DMS114 treated with DMSO at 0.1 percent for 48 hours (cell line): Measurements from ENCODE around the gene RAB40C.

Experiments used
- DNase-seq: peaks from one replicate; lab custom pipeline; 2025; ENCODE audit not compliant: unreplicated experiment; lab: John Stamatoyannopoulos, UW

RAB40C gene

GRCh38 chr16:589658-590187 is at the start of gene RAB40C:
Gene RAB40C (plus strand): TSS chr16:590066. CDS start chr16:590292, 226 bp downstream.
- peak; percentile 89 for DNase-seq

- DNase-seq = no peak
Observed at GRCh38 chr16:540645-541340, 49.1 kb upstream of the RAB40C start.

GRCh38 chr16:543301-544164 is 46.3 kb upstream of the RAB40C start:
- DNase-seq = no peak

GRCh38 chr16:544517-544916 is 45.3 kb upstream of the RAB40C start:
- no peak for DNase-seq

- no peak for DNase-seq
Observed at GRCh38 chr16:546909-547770, 42.7 kb upstream of the RAB40C start.

- DNase-seq = no peak
Observed at GRCh38 chr16:548586-548985, 41.3 kb upstream of the RAB40C start.

- no peak for DNase-seq
Observed at GRCh38 chr16:549544-550263, 40.2 kb upstream of the RAB40C start.

GRCh38 chr16:551210-551609 is 38.7 kb upstream of the RAB40C start:
- no peak for DNase-seq

GRCh38 chr16:552171-552570 is 37.7 kb upstream of the RAB40C start:
- DNase-seq = no peak

- DNase-seq = no peak
Observed at GRCh38 chr16:553601-554296, 36.1 kb upstream of the RAB40C start.

GRCh38 chr16:554297-554621 is 35.6 kb upstream of the RAB40C start:
- no peak for DNase-seq

- DNase-seq = no peak
Observed at GRCh38 chr16:554640-555365, 35.1 kb upstream of the RAB40C start.

- no peak for DNase-seq
Observed at GRCh38 chr16:555528-556473, 34.1 kb upstream of the RAB40C start.

GRCh38 chr16:556474-557173 is 33.2 kb upstream of the RAB40C start:
- no peak for DNase-seq

GRCh38 chr16:557463-558297 is 32.2 kb upstream of the RAB40C start:
- DNase-seq = no peak

- no peak for DNase-seq
Observed at GRCh38 chr16:558298-559020, 31.4 kb upstream of the RAB40C start.
